Right ventricle myocardium inferior (tissue), 1 donor: ENCODE results near the gene INSC. TPM values are rescaled to one million over a fixed set of nuclear protein-coding genes. Genes with fewer than 3 reads are reported as not detected.

Source experiments
- ATAC-seq: fragments of 200-7000 bp; cut with Tn5 transposase; one replicate; pipeline ENCODE4 v1.9.1; 2020; ENCODE audit warnings: mild to moderate bottlenecking, moderate library complexity
- DNase-seq: peaks from one replicate; pipeline ENCODE4 v3.0.0; 2021; ENCODE audit errors: missing footprints
- intact Hi-C: fragments of 100-400 bp; cut with DNase I; formaldehyde crosslinking; loops from one replicate; pipeline ENCODE4 v1.11.0; 2022
- total RNA-seq: library from RNA; stranded (reverse); fragmentation: NEBNext Ultra II Directional; extraction: Animal tissue kit (Norgen Biotek cat#: 25700); gene quantifications from one replicate; pipeline ENCODE4 v1.2.1, GENCODE V29; 2021
- donor health status: DM: no; HTN: yes; CAD: no; lungs with severe emphysema.

INSC gene
- total RNA-seq, 1 donor from 2014 or later = 0.51 TPM

GRCh38 chr11:15141381-15141780 lies 26.7 kb downstream of the INSC start:
- no peak for DNase-seq
- intact Hi-C loops = no loop called here
- no peak for ATAC-seq

GRCh38 chr11:15142838-15143237 lies 28.1 kb downstream of the INSC start:
- DNase-seq = no peak
- ATAC-seq = no peak
- intact Hi-C loops = no loop called here

GRCh38 chr11:15143855-15144254 lies 29.1 kb downstream of the INSC start:
- DNase-seq = no peak
- intact Hi-C loops = no loop called here
- ATAC-seq = no peak

- intact Hi-C loops = no loop called here
- ATAC-seq (no peak), DNase-seq (no peak)
These were observed 29.6 kb downstream of the INSC start for GRCh38 chr11:15144347-15144746.

- ATAC-seq = no peak
- DNase-seq = no peak
- intact Hi-C loops = no loop called here
These were observed 30.4 kb downstream of the INSC start for GRCh38 chr11:15145151-15145550.

- ATAC-seq (no peak), DNase-seq (no peak)
- intact Hi-C loops = no loop called here
These were observed 30.9 kb downstream of the INSC start for GRCh38 chr11:15145615-15146014.

GRCh38 chr11:15146271-15147003 lies 31.7 kb downstream of the INSC start:
- intact Hi-C loops = no loop called here
- ATAC-seq (no peak), DNase-seq (no peak)

- ATAC-seq (no peak), DNase-seq (no peak)
- intact Hi-C loops = no loop called here
These were observed 33.4 kb downstream of the INSC start for GRCh38 chr11:15148169-15148568.

GRCh38 chr11:15149050-15149449 lies 34.3 kb downstream of the INSC start:
- intact Hi-C loops = no loop called here
- no peak for DNase-seq
- ATAC-seq = no peak

GRCh38 chr11:15150507-15150906 lies 35.8 kb downstream of the INSC start:
- no peak for DNase-seq
- intact Hi-C loops = no loop called here

GRCh38 chr11:15153231-15153630 lies 38.5 kb downstream of the INSC start:
- intact Hi-C loops = no loop called here
- no peak for DNase-seq
- no peak for ATAC-seq

More at GRCh38 chr11:15150507-15150906, 35.8 kb downstream of the INSC start:
- no peak for ATAC-seq

GRCh38 chr11:15157181-15157580 lies 42.5 kb downstream of the INSC start:
- ATAC-seq (no peak), DNase-seq (no peak)
- intact Hi-C loops = no loop called here

GRCh38 chr11:15157606-15158137 lies 42.9 kb downstream of the INSC start:
- intact Hi-C loops = no loop called here
- ATAC-seq (no peak), DNase-seq (no peak)

- ATAC-seq (no peak), DNase-seq (no peak)
- intact Hi-C loops = no loop called here
These were observed 43.8 kb downstream of the INSC start for GRCh38 chr11:15158351-15159015.

- no peak for DNase-seq
- no peak for ATAC-seq
- intact Hi-C loops = no loop called here
These were observed 44.4 kb downstream of the INSC start for GRCh38 chr11:15159085-15159484.

- intact Hi-C loops = loop anchor here (5.0 kb wide), 1 partner anchor 59 kb away; no protein-coding TSS in a partner anchor
- ATAC-seq (no peak), DNase-seq (no peak)
These were observed 47.1 kb downstream of the INSC start for GRCh38 chr11:15161790-15162189.

GRCh38 chr11:15163136-15163535 lies 48.4 kb downstream of the INSC start:
- DNase-seq (no peak), ATAC-seq (no peak)
- intact Hi-C loops = loop anchor here (5.0 kb wide), 1 partner anchor 61 kb away; no protein-coding TSS in a partner anchor

GRCh38 chr11:15166204-15166603 lies 51.5 kb downstream of the INSC start:
- intact Hi-C loops = no loop called here
- ATAC-seq = no peak
- no peak for DNase-seq

GRCh38 chr11:15169815-15170551 lies 55.3 kb downstream of the INSC start:
- no peak for ATAC-seq
- no peak for DNase-seq
- intact Hi-C loops = no loop called here

- no peak for ATAC-seq
- DNase-seq = no peak
- intact Hi-C loops = no loop called here
These were observed 56.0 kb downstream of the INSC start for GRCh38 chr11:15170698-15171097.
